C4-2B (cell line): ENCODE data around the gene CES3.

ENCODE experiments used
- H3K27ac ChIP-seq: fragments of 450-650 bp; 2 replicates; pipeline ENCODE4 v1.5.1; 2017
- ZFX ChIP-seq: fragments of 450-650 bp; IDR thresholded peaks from 2 replicates; pipeline ENCODE4 v1.6.1; 2017
- TF ChIP-seq, protein P1 (sequence below): fragments of 450-650 bp; conservative IDR thresholded peaks from 2 replicates; pipeline ENCODE4 v1.5.1; 2017; ENCODE audit warnings: mild to moderate bottlenecking

The CES3 gene

DNA sequence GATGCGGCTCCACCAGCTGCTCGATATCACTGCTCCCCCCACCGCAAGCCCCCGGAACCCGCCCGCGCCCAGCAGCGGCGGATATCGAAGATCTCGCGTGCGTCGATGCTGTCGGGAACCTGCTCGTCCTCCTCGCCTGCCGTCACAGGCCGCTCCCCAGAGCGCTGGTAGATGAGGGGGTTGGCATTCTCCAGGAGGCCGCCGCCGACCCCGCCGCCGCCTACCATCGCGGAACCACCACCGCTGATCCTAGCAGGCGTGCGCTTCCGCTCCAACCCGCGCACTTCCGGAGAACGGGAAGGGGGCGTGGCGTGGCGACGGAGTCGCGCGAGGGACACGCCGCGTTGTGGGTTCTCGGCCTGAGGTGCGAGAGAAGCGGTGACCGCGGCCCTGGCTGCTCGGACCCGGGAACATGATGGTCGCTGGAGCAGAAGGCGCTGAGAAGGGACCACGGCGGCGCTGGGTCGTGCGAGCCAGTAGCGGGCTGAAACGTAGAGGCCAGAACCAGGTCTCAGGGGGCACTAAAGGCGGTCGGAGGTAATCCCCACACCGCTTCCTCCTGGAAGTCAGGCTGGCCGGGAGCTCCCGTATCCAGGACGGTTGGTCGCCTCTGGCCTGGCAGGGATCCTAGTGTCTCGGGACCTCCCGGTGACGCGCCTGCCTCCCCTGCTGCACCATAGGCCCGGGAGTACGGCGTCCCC is 26.8 kb upstream of the CES3 start, which contains the start of gene CIAO2B:
TSS of gene CIAO2B (minus strand) at position 265 of the 701 bp plus-strand sequence. CDS start at position 227, 38 bp downstream.
- TF ChIP-seq ZFX, result peak; percentile 80; the same call in 1 of the 2 replicates
- TF ChIP-seq, protein P1, sequence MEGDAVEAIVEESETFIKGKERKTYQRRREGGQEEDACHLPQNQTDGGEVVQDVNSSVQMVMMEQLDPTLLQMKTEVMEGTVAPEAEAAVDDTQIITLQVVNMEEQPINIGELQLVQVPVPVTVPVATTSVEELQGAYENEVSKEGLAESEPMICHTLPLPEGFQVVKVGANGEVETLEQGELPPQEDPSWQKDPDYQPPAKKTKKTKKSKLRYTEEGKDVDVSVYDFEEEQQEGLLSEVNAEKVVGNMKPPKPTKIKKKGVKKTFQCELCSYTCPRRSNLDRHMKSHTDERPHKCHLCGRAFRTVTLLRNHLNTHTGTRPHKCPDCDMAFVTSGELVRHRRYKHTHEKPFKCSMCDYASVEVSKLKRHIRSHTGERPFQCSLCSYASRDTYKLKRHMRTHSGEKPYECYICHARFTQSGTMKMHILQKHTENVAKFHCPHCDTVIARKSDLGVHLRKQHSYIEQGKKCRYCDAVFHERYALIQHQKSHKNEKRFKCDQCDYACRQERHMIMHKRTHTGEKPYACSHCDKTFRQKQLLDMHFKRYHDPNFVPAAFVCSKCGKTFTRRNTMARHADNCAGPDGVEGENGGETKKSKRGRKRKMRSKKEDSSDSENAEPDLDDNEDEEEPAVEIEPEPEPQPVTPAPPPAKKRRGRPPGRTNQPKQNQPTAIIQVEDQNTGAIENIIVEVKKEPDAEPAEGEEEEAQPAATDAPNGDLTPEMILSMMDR, result no peak
- H3K27ac ChIP-seq, result peak within 1 kb of the TSS; percentile 89

DNA sequence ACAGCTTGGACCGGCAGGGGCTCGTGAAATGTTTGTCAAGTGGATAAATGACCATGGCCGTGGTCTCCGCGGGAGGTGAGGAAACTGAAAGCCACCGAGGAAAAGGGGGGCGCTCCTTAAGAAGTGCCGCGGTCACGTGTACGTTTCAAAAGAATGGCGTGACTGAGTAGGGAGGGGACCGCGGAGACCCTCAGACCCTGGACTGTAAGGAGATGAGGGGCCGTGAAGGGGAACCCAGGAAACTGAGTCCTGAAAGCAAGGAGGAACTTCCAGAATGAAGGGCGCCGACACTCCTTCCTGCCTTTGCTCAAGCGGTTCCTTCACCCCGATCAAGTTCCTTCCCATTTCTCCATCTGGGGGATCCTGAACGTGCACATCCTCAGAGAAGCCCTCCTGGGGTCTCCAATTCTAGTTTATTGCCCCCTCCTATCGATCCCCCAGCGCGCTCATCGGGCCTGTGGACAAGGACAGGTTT is 26.2 kb upstream of the CES3 start:
- peak overlapping the region; percentile 89 for H3K27ac ChIP-seq

DNA sequence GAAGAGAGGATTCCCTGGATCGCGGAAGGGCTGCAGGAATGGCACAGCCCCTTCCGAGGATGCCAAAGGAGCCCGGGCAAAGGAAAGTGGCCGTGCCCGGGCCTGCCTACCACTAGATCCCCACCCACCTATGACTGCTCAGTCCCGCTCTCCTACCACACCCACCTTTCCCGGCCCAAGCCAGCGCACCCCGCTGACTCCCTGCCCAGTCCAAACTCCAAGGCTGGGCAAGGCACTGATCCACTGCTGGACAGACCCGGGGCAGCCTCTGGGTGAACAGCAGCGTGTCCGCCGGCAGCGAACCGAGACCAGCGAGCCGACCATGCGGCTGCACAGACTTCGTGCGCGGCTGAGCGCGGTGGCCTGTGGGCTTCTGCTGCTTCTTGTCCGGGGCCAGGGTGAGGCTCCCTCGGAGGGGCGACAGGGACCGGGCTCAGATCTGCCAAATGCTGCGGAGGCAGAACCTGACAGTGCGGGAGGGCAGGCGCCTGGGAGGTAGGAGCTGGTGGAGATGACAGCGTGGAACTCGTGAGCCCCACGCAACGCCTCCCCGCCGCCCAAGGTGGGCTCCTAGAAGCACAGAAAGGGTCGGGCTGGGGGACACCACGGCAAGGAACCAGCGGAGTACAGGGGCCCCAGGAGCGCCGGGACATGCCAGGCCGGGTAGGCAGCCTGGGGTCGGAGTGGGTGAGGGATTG is 25.6 kb upstream of the CES3 start, which contains the start of gene CES2:
TSS of gene CES2 (plus strand) at position 203 of the 698 bp plus-strand sequence. CDS start at position 323, 120 bp downstream.
- no peak for TF ChIP-seq ZFX
- TF ChIP-seq, protein P1, result no peak
- peak within 1 kb of the TSS; percentile 89 for H3K27ac ChIP-seq

DNA sequence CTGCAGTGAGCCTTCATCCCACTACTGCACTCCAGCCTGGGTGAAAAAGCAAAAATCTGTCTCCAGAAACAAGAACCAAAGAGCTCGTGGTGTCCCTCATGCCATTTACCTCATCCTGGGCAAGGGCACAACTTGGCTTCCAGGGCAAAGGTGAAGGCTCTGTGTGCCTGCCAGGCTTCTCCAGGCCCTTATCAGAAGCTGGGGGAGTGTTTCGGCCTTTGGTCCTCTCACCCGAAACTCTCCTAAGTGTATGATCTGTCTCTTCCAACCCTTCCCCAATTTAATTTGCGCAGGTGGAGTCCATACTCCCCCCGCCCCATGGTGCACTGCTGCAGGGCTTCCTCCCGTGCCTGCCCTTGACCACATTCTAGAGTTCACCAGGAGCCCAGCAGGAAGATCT is 24.6 kb upstream of the CES3 start:
- peak overlapping the region; percentile 20 for H3K27ac ChIP-seq
- no peak for TF ChIP-seq ZFX
- TF ChIP-seq, protein P1, result no peak

DNA sequence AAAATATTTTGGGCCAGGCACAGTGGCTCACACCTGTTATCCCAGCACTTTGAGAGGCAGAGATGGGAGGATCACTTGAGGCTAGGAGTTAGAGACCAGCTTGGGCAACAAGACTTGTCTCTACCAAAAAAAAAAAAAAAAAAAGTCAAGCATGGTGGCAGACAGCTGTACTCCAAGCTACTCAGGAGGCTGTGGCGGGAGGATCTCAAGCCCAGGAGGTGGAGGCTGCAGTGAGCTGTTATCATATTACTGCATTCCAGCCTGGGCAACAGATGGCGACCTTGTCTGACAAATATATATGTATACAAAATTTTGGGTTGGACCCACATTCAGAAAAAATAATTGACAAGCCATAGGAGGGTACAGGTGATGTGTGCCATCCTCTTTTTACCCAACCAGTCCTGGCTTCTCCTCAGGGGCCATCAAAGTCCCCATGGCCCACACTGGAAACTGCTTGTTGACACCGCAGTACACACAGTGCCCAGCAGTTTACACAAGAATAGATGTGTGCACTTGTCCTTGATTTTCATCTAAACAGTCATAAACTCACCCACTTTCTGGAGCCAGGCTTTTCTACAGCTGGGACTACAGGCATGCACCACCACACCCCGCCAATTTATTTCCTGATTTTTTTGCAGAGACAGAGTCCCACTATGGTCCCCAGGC is 24.0 kb upstream of the CES3 start:
- TF ChIP-seq, protein P1, result no peak
- no peak for TF ChIP-seq ZFX

DNA sequence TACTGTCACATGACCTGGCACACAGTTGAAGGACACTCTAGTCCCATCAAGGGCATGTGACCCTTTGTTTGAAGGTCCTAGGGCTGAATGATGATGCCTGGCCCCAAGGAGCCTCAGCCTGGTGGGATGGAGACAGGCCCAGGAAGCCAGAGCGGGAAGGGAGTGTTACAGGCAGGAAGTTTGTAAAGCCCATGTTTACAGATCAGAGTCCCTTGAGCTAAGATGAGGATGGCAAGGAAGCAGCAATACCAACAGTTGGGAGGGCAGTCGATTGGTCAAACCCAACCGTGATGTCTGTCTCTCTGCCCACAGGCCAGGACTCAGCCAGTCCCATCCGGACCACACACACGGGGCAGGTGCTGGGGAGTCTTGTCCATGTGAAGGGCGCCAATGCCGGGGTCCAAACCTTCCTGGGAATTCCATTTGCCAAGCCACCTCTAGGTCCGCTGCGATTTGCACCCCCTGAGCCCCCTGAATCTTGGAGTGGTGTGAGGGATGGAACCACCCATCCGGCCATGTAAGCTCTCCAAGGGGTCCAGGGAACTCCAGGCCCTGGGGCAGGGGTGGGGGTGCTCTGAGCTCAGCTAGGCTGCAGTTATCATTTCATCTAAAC is 23.2 kb upstream of the CES3 start:
- TF ChIP-seq, protein P1, result no peak
- no peak for TF ChIP-seq ZFX

More for the DNA sequence above, 24.0 kb upstream of the CES3 start:
- peak overlapping the region; percentile 20 for H3K27ac ChIP-seq

DNA sequence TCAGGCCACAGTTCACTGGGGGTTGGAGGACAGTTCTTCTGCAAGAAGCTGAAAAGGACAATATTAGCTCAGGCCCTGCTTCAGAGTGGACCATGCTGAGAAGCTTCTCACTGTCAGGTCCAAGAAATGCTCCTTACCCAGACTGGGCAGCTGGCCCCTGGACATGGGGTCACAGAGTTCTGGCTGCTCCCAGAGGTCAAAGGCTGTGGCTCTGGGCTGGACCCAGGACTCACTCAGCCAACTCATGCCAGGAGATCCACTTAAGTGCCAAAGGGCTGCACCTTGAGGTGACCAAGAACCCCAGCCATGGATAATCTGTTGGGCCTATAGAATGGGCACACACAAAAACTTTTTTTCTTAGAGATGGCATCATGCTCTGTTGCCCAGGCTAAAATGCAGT is 21.7 kb upstream of the CES3 start:
- H3K27ac ChIP-seq, result no peak overlapping the region
- TF ChIP-seq, protein P1, result no peak
- TF ChIP-seq ZFX, result no peak

More for the DNA sequence above, 23.2 kb upstream of the CES3 start:
- H3K27ac ChIP-seq, result peak overlapping the region; percentile 20; the same call in 1 of the 2 replicates
